Measurements from ENCODE around the gene TMEM256.

- no peak for TF ChIP-seq CTCF (IDR thresholded peaks at IDR 0.05)
- no peak for TF ChIP-seq POLR2AphosphoS5 (IDR thresholded peaks at IDR 0.05)
Observed at GRCh38 chr17:7445619-7445968, 41.7 kb upstream of the TMEM256 start.

All from breast epithelium (tissue), 3 donors.